PFSK-1 (cell line): ENCODE measurements around the gene SEMA6D.

Source experiments
- FOXP2 ChIP-seq: optimal IDR thresholded peaks from 2 replicates; pipeline ENCODE3; 2011; ENCODE audit warnings: borderline replicate concordance, control low read depth, inconsistent platforms; ENCODE audit not compliant: insufficient read depth; ENCODE audit errors: extremely low read length, extremely low read depth
- POLR2AphosphoS5 ChIP-seq: IDR thresholded peaks from 2 replicates; pipeline ENCODE4 v1.6.1; 2012; ENCODE audit warnings: low read depth, mild to moderate bottlenecking, control low read depth, low read length, moderate library complexity
- REST ChIP-seq, 2 experiments: IDR thresholded peaks; 2 replicates each; pipeline versions ENCODE4 v1.6.1 to v1.8.0; 2011 to 2012; ENCODE audit warnings: low read depth in 2 of 2, low read length in 2 of 2, control low read depth in 1 of 2, inconsistent platforms in 1 of 2, mild to moderate bottlenecking in 1 of 2, moderate library complexity in 1 of 2; ENCODE audit not compliant: insufficient read depth in 1 of 2
- SIN3A ChIP-seq: IDR thresholded peaks from 2 replicates; pipeline ENCODE4 v1.6.1; 2012; ENCODE audit warnings: mild to moderate bottlenecking, low read length, moderate library complexity, borderline replicate concordance; ENCODE audit not compliant: insufficient read depth
- TAF1 ChIP-seq: IDR thresholded peaks from 2 replicates; pipeline ENCODE4 v1.6.1; 2012; ENCODE audit warnings: low read length, control low read depth, borderline replicate concordance; ENCODE audit not compliant: insufficient read depth

Gene SEMA6D

GRCh38 chr15:47720555-47720954, 3.2 kb downstream of the SEMA6D start:
- no peak for TF ChIP-seq TAF1
- no peak; a peak in 1 of 4 replicates for TF ChIP-seq REST (IDR thresholded peaks at IDR 0.05; ENCODE audit: insufficient read depth in 1 of 2, low read depth in 2 of 2, low read length in 2 of 2)
- no peak for TF ChIP-seq SIN3A
- no peak for TF ChIP-seq POLR2AphosphoS5

- TF ChIP-seq REST (IDR thresholded peaks at IDR 0.05; ENCODE audit: insufficient read depth in 1 of 2, low read depth in 2 of 2, low read length in 2 of 2), result no peak
- no peak for TF ChIP-seq FOXP2
- no peak for TF ChIP-seq SIN3A
- TF ChIP-seq POLR2AphosphoS5, result no peak
- no peak for TF ChIP-seq TAF1
These were observed 4.4 kb downstream of the SEMA6D start for GRCh38 chr15:47721676-47722075.

GRCh38 chr15:47724346-47724745, 7.0 kb downstream of the SEMA6D start:
- TF ChIP-seq SIN3A (no peak), FOXP2 (no peak), REST (IDR thresholded peaks at IDR 0.05; ENCODE audit: insufficient read depth in 1 of 2, low read depth in 2 of 2, low read length in 2 of 2) (no peak), TAF1 (no peak), POLR2AphosphoS5 (no peak)

GRCh38 chr15:47725051-47725450, 7.7 kb downstream of the SEMA6D start:
- TF ChIP-seq POLR2AphosphoS5 (no peak), SIN3A (no peak), REST (IDR thresholded peaks at IDR 0.05; ENCODE audit: insufficient read depth in 1 of 2, low read depth in 2 of 2, low read length in 2 of 2) (no peak)

GRCh38 chr15:47725906-47726305, 8.6 kb downstream of the SEMA6D start:
- TF ChIP-seq FOXP2 (no peak), POLR2AphosphoS5 (no peak), TAF1 (no peak), REST (IDR thresholded peaks at IDR 0.05; ENCODE audit: insufficient read depth in 1 of 2, low read depth in 2 of 2, low read length in 2 of 2) (no peak)
